ENCODE results near the gene RNU6-7.

DNA sequence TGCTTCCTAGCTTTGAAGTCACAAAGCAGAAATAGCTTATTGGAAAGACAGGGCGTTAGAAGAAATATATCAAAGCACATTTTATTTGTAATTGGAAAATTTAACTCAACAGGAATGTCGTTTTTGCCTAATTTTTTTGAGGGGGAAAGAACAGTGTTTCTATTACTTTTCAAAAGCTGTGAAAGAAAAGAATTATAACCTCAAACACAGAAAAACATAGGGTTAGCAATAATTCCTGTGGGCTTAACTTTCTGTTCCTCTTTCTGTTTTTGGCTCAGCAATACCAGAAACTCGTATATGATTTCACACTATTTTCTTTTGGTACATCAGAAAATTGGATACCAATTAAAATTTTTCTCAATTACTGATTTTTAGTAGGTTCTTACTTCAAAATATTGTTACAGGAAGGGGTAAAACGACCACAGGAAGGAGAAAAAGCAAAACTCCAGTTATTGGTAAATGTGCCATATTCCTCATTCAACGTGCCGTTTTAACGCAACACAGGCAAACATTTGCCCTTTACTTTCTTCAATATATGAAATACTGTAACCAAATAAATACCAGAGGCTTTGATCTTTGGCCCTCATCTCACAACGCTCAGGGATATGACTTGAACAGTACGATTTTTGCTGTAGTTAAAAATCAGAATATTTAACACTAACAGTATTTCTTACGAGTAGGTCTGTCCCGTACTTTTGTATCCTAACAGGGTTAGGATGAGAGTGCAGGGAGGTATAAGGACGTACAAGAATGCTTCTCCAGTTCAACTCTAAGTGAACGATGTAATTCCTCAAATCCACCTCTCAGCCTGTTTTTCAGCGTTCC lies 1.3 kb upstream of the RNU6-7 start:
- TF ChIP-seq, protein P1, sequence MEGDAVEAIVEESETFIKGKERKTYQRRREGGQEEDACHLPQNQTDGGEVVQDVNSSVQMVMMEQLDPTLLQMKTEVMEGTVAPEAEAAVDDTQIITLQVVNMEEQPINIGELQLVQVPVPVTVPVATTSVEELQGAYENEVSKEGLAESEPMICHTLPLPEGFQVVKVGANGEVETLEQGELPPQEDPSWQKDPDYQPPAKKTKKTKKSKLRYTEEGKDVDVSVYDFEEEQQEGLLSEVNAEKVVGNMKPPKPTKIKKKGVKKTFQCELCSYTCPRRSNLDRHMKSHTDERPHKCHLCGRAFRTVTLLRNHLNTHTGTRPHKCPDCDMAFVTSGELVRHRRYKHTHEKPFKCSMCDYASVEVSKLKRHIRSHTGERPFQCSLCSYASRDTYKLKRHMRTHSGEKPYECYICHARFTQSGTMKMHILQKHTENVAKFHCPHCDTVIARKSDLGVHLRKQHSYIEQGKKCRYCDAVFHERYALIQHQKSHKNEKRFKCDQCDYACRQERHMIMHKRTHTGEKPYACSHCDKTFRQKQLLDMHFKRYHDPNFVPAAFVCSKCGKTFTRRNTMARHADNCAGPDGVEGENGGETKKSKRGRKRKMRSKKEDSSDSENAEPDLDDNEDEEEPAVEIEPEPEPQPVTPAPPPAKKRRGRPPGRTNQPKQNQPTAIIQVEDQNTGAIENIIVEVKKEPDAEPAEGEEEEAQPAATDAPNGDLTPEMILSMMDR (IDR thresholded peaks at IDR 0.05 in 8 of 11, conservative IDR thresholded peaks at IDR 0.05 in 3 of 11), result no peak
- TF ChIP-seq POLR2AphosphoS5 (IDR thresholded peaks at IDR 0.05) (no peak), POLR2A (IDR thresholded peaks at IDR 0.05) (no peak)
